Type B pancreatic cell (in vitro differentiated cells): Measurements from ENCODE around the gene KHDRBS2. TPM values are rescaled to one million over a fixed set of nuclear protein-coding genes. Genes with fewer than 3 reads are reported as not detected.

Experiments
- DNase-seq: peaks from one replicate; pipeline ENCODE4 v3.0.0; 2021; ENCODE audit warnings: mixed read lengths; ENCODE audit not compliant: unreplicated experiment; ENCODE audit errors: extremely low spot score
- H3K27ac Mint-ChIP-seq: 2 replicates; pipeline ENCODE4 v1.8.0; 2021; ENCODE audit warnings: mild to moderate bottlenecking, mixed read lengths
- H3K27me3 Mint-ChIP-seq: 2 replicates; pipeline ENCODE4 v1.8.0; 2021; ENCODE audit warnings: mixed read lengths
- H3K36me3 Mint-ChIP-seq: 2 replicates; pipeline ENCODE4 v1.8.0; 2021; ENCODE audit warnings: mixed read lengths
- H3K4me1 Mint-ChIP-seq: one replicate; pipeline ENCODE4 v1.8.0; 2021; ENCODE audit warnings: mixed read lengths; ENCODE audit not compliant: unreplicated experiment
- H3K4me3 Mint-ChIP-seq: 2 replicates; pipeline ENCODE4 v1.8.0; 2021; ENCODE audit warnings: mild to moderate bottlenecking, mixed read lengths
- H3K9me3 Mint-ChIP-seq: 2 replicates; pipeline ENCODE4 v1.8.0; 2021; ENCODE audit warnings: mixed read lengths
- total RNA-seq: library from RNA; stranded (reverse); gene quantifications from 2 replicates; pipeline ENCODE4 v1.2.1, GENCODE V29; 2021; ENCODE audit warnings: low replicate concordance
- TF ChIP-seq, protein P1 (sequence below): fragments of 200-600 bp; sonication (generic); conservative IDR thresholded peaks from 2 replicates; pipeline ENCODE4 v1.5.0; 2021; ENCODE audit warnings: antibody characterized with exemption, mild to moderate bottlenecking

The KHDRBS2 gene
- total RNA-seq, 1 donor from 2014 or later: 3.5 TPM

DNA sequence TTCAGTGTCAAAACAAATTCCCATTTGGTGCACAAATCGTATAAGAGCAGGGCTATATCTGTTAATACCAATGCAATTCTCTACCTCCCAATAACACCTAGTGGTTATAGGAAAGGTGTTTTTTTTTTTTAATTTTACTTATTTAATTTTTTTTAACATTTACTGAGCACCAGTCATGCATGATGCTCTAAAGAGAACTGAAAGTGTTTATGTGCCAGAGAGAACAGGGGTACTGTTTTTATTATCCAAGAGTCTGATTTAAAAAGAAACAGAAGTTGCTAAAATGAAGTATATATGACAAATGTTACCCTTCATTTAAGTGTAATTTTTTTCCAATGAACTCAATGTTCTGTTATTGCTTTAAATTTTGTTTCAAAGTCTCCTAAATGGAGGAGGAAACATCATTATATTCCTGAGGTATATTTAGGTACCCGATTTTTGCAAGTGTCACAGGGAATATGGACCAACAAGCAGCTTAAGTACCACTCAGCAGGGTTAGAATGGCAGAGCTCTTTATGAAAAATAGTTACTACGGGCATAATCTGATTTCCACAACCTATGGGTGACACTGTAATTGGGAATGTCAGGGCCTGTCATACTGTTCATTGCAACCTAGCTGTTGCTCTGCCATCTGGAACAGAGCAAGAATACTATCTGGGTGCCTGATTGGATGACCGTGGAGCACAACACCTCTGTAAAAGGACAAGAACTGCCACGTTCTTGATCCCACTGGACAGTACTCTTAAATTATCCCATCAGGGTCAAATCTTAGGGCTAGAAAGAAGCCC, 195.4 kb downstream of the KHDRBS2 start:
- DNase-seq: no peak
- Mint-ChIP-seq H3K4me3 (no peak overlapping the region), H3K27ac (no peak overlapping the region), H3K27me3 (no peaks in the 10 kb centered on the region), H3K9me3 (no peaks in the 10 kb centered on the region), H3K4me1 (no peaks in the 10 kb centered on the region), H3K36me3 (no peaks in the 10 kb centered on the region)
- TF ChIP-seq, protein P1, sequence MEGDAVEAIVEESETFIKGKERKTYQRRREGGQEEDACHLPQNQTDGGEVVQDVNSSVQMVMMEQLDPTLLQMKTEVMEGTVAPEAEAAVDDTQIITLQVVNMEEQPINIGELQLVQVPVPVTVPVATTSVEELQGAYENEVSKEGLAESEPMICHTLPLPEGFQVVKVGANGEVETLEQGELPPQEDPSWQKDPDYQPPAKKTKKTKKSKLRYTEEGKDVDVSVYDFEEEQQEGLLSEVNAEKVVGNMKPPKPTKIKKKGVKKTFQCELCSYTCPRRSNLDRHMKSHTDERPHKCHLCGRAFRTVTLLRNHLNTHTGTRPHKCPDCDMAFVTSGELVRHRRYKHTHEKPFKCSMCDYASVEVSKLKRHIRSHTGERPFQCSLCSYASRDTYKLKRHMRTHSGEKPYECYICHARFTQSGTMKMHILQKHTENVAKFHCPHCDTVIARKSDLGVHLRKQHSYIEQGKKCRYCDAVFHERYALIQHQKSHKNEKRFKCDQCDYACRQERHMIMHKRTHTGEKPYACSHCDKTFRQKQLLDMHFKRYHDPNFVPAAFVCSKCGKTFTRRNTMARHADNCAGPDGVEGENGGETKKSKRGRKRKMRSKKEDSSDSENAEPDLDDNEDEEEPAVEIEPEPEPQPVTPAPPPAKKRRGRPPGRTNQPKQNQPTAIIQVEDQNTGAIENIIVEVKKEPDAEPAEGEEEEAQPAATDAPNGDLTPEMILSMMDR: no peak

DNA sequence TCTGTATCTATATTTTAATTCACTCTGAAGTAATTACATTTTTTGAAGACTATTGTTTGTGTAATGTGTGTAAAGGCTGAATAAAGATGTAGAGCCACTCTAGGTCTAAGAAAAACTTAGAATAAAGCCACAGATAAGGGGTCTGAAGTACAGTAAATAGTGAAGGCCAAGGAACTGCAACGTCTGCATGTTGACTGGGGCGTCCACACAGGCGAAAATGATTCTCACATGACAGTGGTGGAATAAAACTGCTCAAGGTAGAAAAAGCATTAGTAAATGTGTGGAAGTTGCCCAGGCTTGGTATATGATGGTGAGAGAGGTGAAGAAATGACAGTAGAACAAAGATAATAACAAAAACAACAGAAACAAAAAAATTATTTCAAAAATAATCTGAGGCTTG, 196.2 kb downstream of the KHDRBS2 start:
- no peaks in the 10 kb centered on the region for H3K36me3 Mint-ChIP-seq
- no peak for DNase-seq
- H3K27ac Mint-ChIP-seq: no peak overlapping the region
- no peaks in the 10 kb centered on the region for H3K27me3 Mint-ChIP-seq
- H3K9me3 Mint-ChIP-seq: no peaks in the 10 kb centered on the region
- TF ChIP-seq, protein P1: no peak
- H3K4me1 Mint-ChIP-seq: no peaks in the 10 kb centered on the region
- no peak overlapping the region for H3K4me3 Mint-ChIP-seq

DNA sequence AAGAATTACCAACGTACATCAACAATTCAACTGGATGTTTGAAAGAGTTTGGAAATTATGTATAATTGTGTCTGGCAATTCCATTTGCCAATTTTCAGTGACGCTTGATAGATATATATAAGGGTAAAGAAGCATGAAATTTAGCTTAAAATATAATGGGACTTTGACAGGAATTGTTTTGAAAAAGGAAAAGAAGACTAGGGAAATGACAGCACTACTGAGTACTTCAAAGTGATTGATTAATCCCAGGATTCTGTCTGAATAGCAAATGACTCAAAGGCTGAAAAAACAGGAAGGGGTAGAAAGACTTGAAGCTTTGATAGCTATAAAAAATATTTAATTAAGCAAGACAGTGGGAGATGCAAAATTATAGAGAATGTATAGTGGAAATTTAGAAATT, 200.0 kb downstream of the KHDRBS2 start:
- H3K9me3 Mint-ChIP-seq: no peaks in the 10 kb centered on the region
- DNase-seq: no peak
- TF ChIP-seq, protein P1: no peak
- H3K4me3 Mint-ChIP-seq: no peak overlapping the region
- H3K27me3 Mint-ChIP-seq: no peaks in the 10 kb centered on the region
- H3K4me1 Mint-ChIP-seq: no peaks in the 10 kb centered on the region
- H3K27ac Mint-ChIP-seq: no peak overlapping the region
- no peaks in the 10 kb centered on the region for H3K36me3 Mint-ChIP-seq

DNA sequence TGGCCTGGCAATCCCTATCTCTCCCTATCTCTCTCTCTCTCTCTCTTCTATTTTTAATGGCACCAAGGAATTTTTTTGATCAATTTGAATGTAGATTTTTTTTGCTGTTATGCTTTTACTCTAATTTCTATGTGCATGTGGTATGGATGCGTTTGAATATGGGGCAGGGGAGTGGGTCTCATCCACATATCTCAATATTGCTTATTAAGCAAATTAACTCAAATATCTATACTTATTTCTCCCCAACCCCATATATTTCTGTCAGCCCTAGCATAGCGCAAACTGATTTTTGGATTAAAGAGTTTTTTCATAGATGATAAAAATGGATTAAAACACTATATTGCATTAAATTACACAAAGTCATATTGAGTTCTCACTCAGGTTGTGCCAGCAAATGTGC, 210.2 kb downstream of the KHDRBS2 start:
- no peaks in the 10 kb centered on the region for H3K4me1 Mint-ChIP-seq
- DNase-seq: no peak
- H3K4me3 Mint-ChIP-seq: no peak overlapping the region
- no peaks in the 10 kb centered on the region for H3K36me3 Mint-ChIP-seq
- no peak overlapping the region for H3K27ac Mint-ChIP-seq
- TF ChIP-seq, protein P1: no peak
- H3K27me3 Mint-ChIP-seq: no peaks in the 10 kb centered on the region
- H3K9me3 Mint-ChIP-seq: no peaks in the 10 kb centered on the region

DNA sequence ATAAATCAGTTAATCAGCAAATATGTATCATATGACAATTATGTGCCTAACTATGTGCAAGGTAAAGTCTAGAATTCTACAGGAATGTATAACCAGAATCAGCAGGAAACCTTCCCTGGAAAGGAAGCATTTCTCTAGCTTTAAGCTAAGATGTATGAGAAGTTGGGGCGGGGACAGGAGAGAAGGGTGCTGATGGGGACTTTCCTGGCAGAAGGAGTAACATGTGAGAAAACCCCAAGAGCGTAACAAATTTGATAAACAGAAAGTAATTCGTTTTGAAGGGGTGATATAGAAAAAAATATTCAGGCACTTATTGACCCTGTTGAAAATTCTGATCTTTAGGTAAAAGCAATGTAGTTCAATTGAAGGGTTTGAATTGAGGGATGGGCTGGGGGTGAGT, 226.1 kb downstream of the KHDRBS2 start:
- Mint-ChIP-seq H3K9me3 (no peaks in the 10 kb centered on the region), H3K36me3 (no peaks in the 10 kb centered on the region), H3K27me3 (no peaks in the 10 kb centered on the region), H3K4me3 (no peak overlapping the region), H3K4me1 (no peaks in the 10 kb centered on the region), H3K27ac (no peak overlapping the region)
- TF ChIP-seq, protein P1: no peak
- no peak for DNase-seq
